ENCODE results near the gene DDX6.

DDX6 gene

DNA sequence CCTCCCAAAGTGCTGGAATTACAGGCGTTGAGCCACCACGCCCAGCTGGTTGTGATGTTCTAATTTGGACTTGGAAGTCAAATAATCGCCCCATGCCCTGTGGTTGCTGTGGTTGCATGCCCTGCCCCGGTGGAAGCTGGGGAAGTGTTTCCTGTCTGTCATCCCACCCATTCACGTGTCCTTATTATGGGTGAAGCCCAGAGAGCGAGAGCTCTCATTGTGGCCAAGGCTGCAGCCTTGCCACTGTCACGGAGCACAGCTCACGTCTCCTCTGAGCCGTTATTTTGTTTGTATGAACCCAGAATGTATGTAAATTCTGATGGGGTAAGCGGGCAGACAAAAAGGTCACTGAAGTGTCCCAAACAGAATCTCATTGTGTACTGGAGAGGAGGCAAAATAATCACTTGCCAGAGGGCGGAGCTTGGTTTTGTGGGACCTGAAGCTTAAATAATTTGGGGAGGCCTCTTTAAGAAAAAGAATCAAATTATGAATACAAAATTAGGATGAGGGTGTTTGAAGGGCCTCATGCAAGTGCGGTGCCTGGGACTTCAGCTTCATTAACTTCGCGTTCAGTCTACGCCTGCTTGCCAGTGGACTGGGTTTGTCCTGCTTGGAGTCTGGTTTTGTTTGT is 85.7 kb downstream of the DDX6 start:
- no peak for DNase-seq (ENCODE audit: low read depth, low spot score)
- POLR2A ChIA-PET, result interaction anchor here (0.6 kb wide), 1 partner anchor 351 kb away, joined by 3 read pairs; no protein-coding TSS in a partner anchor

DNA sequence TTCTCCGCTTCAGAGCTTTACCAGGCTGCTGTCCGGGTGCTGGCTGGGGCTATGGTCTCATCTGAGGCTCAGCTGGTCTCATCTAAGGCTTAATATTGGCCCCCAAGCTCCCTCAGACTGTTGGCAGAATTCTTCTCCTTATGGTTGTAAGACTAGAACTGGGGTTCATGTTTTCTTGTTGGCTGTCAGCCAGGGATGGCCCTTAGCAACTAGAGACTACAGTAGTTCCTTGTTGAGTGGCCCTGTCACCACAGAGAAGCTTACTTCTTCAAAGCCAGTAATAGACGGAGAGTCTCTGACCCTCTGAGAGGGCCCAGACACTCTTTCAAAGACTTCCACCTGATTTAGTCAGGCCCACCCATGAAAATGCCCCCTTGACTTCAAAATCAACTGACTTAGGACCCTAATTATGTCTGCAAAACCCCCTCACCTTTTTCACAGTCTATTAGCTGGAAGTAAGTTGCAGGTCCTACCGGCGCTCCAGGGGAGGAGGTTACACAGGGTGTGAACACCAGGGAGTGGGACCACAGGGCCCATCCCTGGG is 87.3 kb downstream of the DDX6 start:
- ChIA-PET CTCF (interaction anchor here (1.0 to 1.2 kb wide), 3 partner anchors 10 to 225 kb away, joined by 3 to 5 read pairs (median 3); no protein-coding TSS in a partner anchor), POLR2A (no interaction called here)
- no peak overlapping the region for H3K4me3 ChIP-seq (ENCODE audit: low read depth, low read length)
- no peak for TF ChIP-seq CTCF (IDR thresholded peaks at IDR 0.05; ENCODE audit: insufficient read depth, low read length, missing control alignments)
- no peak for DNase-seq (ENCODE audit: low read depth, low spot score)

More for the DNA sequence above, 85.7 kb downstream of the DDX6 start:
- TF ChIP-seq CTCF (IDR thresholded peaks at IDR 0.05; ENCODE audit: insufficient read depth, low read length, missing control alignments), result no peak
- CTCF ChIA-PET, result interaction anchor here (0.7 to 1.5 kb wide), 6 partner anchors 11 to 225 kb away, joined by 3 to 9 read pairs (median 4); no protein-coding TSS in a partner anchor
- no peak overlapping the region for H3K4me3 ChIP-seq (ENCODE audit: low read depth, low read length)

GRCh38 chr11:118699506-118700220 is 91.3 kb downstream of the DDX6 start:
- TF ChIP-seq CTCF (IDR thresholded peaks at IDR 0.05; ENCODE audit: insufficient read depth, low read length, missing control alignments), result no peak
- ChIA-PET CTCF (interaction anchor here (0.9 to 2.0 kb wide), 2 partner anchors 10 to 298 kb away, joined by 3 to 10 read pairs; partner anchors contain the start of gene CENATAC), POLR2A (interaction anchor here (0.6 kb wide), 1 partner anchor 50 kb away, joined by 3 read pairs; no protein-coding TSS in a partner anchor)

More at GRCh38 chr11:118699506-118700220, 91.3 kb downstream of the DDX6 start:
- no peak for DNase-seq (ENCODE audit: low read depth, low spot score)
- no peak overlapping the region for H3K4me3 ChIP-seq (ENCODE audit: low read depth, low read length)

All from AG04449 (cell line).